Stomach (tissue), 4 donors: ENCODE data around the gene CTAGE9.

ENCODE experiments used
- POLR2A ChIP-seq, 4 donors: fragments of 450-650 bp; IDR thresholded peaks; one replicate each; pipeline ENCODE4 v1.6.1; 2016; ENCODE audit warnings: antibody characterized with exemption in 4 of 4, control low read depth in 2 of 4, mild to moderate bottlenecking in 1 of 4, moderate library complexity in 1 of 4
- POLR2AphosphoS5 ChIP-seq, 3 donors: sonication (generic); formaldehyde crosslinking; IDR thresholded peaks; one replicate each; pipeline ENCODE4 v1.6.1; 2016; ENCODE audit warnings: antibody characterized with exemption in 3 of 3
- TF ChIP-seq, protein P1 (sequence below), 7 experiments: fragments of 450-650 bp in 4 of 7; fragments of 200-600 bp in 3 of 7; sonication (generic) in 3 of 7; IDR thresholded peaks; one replicate each; pipeline ENCODE4 v1.5.1; 2016 to 2019; ENCODE audit warnings: antibody characterized with exemption in 7 of 7, control low read depth in 2 of 7, mild to moderate bottlenecking in 1 of 7

- TF ChIP-seq POLR2AphosphoS5 (IDR thresholded peaks at IDR 0.05) (no peak), POLR2A (IDR thresholded peaks at IDR 0.05) (no peak)
- TF ChIP-seq, protein P1, sequence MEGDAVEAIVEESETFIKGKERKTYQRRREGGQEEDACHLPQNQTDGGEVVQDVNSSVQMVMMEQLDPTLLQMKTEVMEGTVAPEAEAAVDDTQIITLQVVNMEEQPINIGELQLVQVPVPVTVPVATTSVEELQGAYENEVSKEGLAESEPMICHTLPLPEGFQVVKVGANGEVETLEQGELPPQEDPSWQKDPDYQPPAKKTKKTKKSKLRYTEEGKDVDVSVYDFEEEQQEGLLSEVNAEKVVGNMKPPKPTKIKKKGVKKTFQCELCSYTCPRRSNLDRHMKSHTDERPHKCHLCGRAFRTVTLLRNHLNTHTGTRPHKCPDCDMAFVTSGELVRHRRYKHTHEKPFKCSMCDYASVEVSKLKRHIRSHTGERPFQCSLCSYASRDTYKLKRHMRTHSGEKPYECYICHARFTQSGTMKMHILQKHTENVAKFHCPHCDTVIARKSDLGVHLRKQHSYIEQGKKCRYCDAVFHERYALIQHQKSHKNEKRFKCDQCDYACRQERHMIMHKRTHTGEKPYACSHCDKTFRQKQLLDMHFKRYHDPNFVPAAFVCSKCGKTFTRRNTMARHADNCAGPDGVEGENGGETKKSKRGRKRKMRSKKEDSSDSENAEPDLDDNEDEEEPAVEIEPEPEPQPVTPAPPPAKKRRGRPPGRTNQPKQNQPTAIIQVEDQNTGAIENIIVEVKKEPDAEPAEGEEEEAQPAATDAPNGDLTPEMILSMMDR (IDR thresholded peaks at IDR 0.05) = no peak
These were observed 37.6 kb downstream of the CTAGE9 start for GRCh38 chr6:131673184-131673583.
